HepG2 (cell line): ENCODE data around the gene NDUFB10. TPM values are rescaled to one million over a fixed set of nuclear protein-coding genes. Genes with fewer than 3 reads are reported as not detected.

Experiments used
- ATAD3A ChIP-seq: sonication (generic); formaldehyde crosslinking; IDR thresholded peaks from 2 replicates; pipeline ENCODE4 v1.4.0; 2020; ENCODE audit warnings: missing genetic modification reagents
- E2F2 ChIP-seq: sonication (generic); formaldehyde crosslinking; IDR thresholded peaks from 2 replicates; pipeline ENCODE4 v1.4.0; 2020; ENCODE audit warnings: missing genetic modification reagents, borderline replicate concordance
- PLSCR1 ChIP-seq: sonication (generic); formaldehyde crosslinking; IDR thresholded peaks from 2 replicates; pipeline ENCODE4 v1.5.0; 2020; ENCODE audit warnings: missing genetic modification reagents, mild to moderate bottlenecking, borderline replicate concordance
- XBP1 ChIP-seq: sonication (generic); formaldehyde crosslinking; IDR thresholded peaks from 2 replicates; pipeline ENCODE4 v1.5.0; 2020; ENCODE audit warnings: missing genetic modification reagents
- ZBTB46 ChIP-seq: sonication (generic); formaldehyde crosslinking; IDR thresholded peaks from 2 replicates; pipeline ENCODE4 v1.4.0; 2020; ENCODE audit warnings: mild to moderate bottlenecking, missing genetic modification reagents, borderline replicate concordance
- ZFP91 ChIP-seq: sonication (generic); formaldehyde crosslinking; IDR thresholded peaks from 2 replicates; pipeline ENCODE4 v1.9.0; 2022; ENCODE audit warnings: missing genetic modification reagents, mild to moderate bottlenecking, borderline replicate concordance
- ZNF282 ChIP-seq: fragments of 450-650 bp; IDR thresholded peaks from 2 replicates; pipeline ENCODE4 v1.6.1; 2018; ENCODE audit not compliant: partially characterized antibody
- ZNF326 ChIP-seq: sonication (generic); formaldehyde crosslinking; IDR thresholded peaks from 2 replicates; pipeline ENCODE4 v1.4.0; 2020; ENCODE audit warnings: missing genetic modification reagents, borderline replicate concordance
- ZNF407 ChIP-seq: sonication (generic); formaldehyde crosslinking; IDR thresholded peaks from one replicate; pipeline ENCODE4 v1.5.1; 2020; ENCODE audit warnings: mild to moderate bottlenecking, missing genetic modification reagents; ENCODE audit errors: not compliant biosample characterization
- ZNF432 ChIP-seq: sonication (generic); formaldehyde crosslinking; IDR thresholded peaks from 2 replicates; pipeline ENCODE4 v1.5.0; 2020; ENCODE audit warnings: missing genetic modification reagents, mild to moderate bottlenecking, borderline replicate concordance
- ZUFSP ChIP-seq: sonication (generic); formaldehyde crosslinking; IDR thresholded peaks from 2 replicates; pipeline ENCODE4 v1.9.0; 2021; ENCODE audit warnings: missing genetic modification reagents, mild to moderate bottlenecking, borderline replicate concordance
- polyA plus RNA-seq, 8 experiments: library from polyadenylated mRNA; depleted of rRNA in 3 of 8; stranded (reverse) in 7 of 8; unstranded in 1 of 8; fragments of >200 nt; fragmentation: Illumina TruSeq in 4 of 8; extraction: Trizol in 4 of 8; gene quantifications; 2 replicates each; pipeline versions ENCODE4 v1.2.1 to v1.2.3, GENCODE V29; 2011 to 2016; ENCODE audit warnings: low read depth in 4 of 8, missing spikeins in 1 of 8, mixed read lengths in 1 of 8; ENCODE audit not compliant: insufficient read depth in 1 of 8
- total RNA-seq, 5 experiments: library from RNA; depleted of rRNA; stranded (reverse); fragments of >200 nt; fragmentation: Illumina TruSeq; extraction: Trizol; gene quantifications; 2 replicates each; pipeline ENCODE4 v1.2.3, GENCODE V29; 2016; ENCODE audit warnings: low read depth in 1 of 5

Gene NDUFB10
- total and polyA plus RNA-seq, 2 of the 13 experiments (the other 11 are each of a cell fraction or from before 2014, with no cell fraction given), result 68.6 to 157 TPM

GRCh38 chr16:1940273-1941161 is 18.8 kb upstream of the NDUFB10 start (continued):
- TF ChIP-seq ZNF407 (CRISPR knock-in tag) (peak; percentile 64), ZFP91 (peak; percentile 69), ZNF282 (no peak), ZUFSP (CRISPR knock-in tag) (no peak), E2F2 (CRISPR knock-in tag) (no peak), ZNF432 (CRISPR knock-in tag) (no peak), XBP1 (CRISPR knock-in tag) (no peak), PLSCR1 (CRISPR knock-in tag) (no peak), ATAD3A (CRISPR knock-in tag) (no peak), ZBTB46 (CRISPR knock-in tag) (no peak), ZNF326 (CRISPR knock-in tag) (no peak)
